HUES48 (cell line): ENCODE data around the gene AFAP1L2.

Source experiments
- H3K27ac ChIP-seq: one replicate; pipeline ENCODE4 v1.7.0; 2013; ENCODE audit warnings: low read depth, low read length, inconsistent platforms
- H3K27me3 ChIP-seq: 2 replicates; pipeline ENCODE4 v1.6.1; 2013; ENCODE audit warnings: mild to moderate bottlenecking, low read length; ENCODE audit not compliant: control insufficient read depth, insufficient read depth
- H3K36me3 ChIP-seq: 2 replicates; pipeline ENCODE4 v1.6.1; 2013; ENCODE audit warnings: low read length; ENCODE audit not compliant: control insufficient read depth, insufficient read depth
- H3K4me1 ChIP-seq: 2 replicates; pipeline ENCODE4 v1.6.1; 2013; ENCODE audit warnings: mild to moderate bottlenecking, low read length; ENCODE audit not compliant: control insufficient read depth, insufficient read depth
- H3K4me3 ChIP-seq: 2 replicates; pipeline ENCODE4 v1.5.1; 2013; ENCODE audit warnings: mild to moderate bottlenecking, low read depth, low read length
- H3K9ac ChIP-seq: 2 replicates; pipeline ENCODE4 v1.6.1; 2013; ENCODE audit warnings: mild to moderate bottlenecking, low read depth, low read length, moderate library complexity
- H3K9me3 ChIP-seq: 2 replicates; pipeline ENCODE4 v1.6.1; 2013; ENCODE audit warnings: low read length; ENCODE audit not compliant: control insufficient read depth, insufficient read depth

Gene AFAP1L2

GRCh38 chr10:114404171-114405010, at the start of gene AFAP1L2:
AFAP1L2 (minus strand) TSS chr10:114404502; CDS start chr10:114404455, 47 bp downstream.
- Histone ChIP-seq H3K36me3 (no peaks in the 10 kb centered on the region), H3K27me3 (peaks cover 59% of the 10 kb centered on the region), H3K27ac (no peak within 1 kb of the TSS), H3K4me1 (peaks cover 20% of the 10 kb centered on the region), H3K9me3 (no peaks in the 10 kb centered on the region), H3K9ac (no peak within 1 kb of the TSS), H3K4me3 (peak within 1 kb of the TSS; percentile 66)

GRCh38 chr10:114453576-114453975, 49.3 kb upstream of the AFAP1L2 start:
- peaks cover 7% of the 10 kb centered on the region for H3K4me1 ChIP-seq
- no peak overlapping the region for H3K4me3 ChIP-seq
- no peak overlapping the region for H3K9ac ChIP-seq
- H3K36me3 ChIP-seq, result no peaks in the 10 kb centered on the region
- H3K27me3 ChIP-seq, result no peaks in the 10 kb centered on the region
- no peaks in the 10 kb centered on the region for H3K9me3 ChIP-seq
- H3K27ac ChIP-seq, result no peak overlapping the region

DNA sequence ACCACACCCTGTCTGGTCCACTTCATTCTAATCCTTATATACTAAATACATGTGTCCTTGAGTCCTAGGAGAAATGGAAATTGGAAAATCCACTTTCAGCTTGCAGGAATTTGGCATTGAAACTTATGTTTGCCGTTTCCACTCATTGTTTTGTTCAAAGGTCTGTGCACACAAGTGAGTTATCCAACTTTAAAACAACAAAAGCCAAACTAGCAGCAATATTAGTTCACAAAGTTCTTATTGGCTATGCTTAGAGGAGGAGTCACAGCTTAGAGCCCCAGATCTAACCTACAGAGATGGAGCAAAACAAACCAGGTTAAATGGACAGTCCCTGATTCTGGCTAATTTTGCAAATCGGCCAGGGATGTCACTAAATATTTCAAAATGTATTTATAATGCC, 44.6 kb upstream of the AFAP1L2 start:
- no peak overlapping the region for H3K9ac ChIP-seq
- no peak overlapping the region for H3K27ac ChIP-seq
- H3K36me3 ChIP-seq, result no peaks in the 10 kb centered on the region; the same call in 1 of the 2 replicates

GRCh38 chr10:114445332-114445731, 41.0 kb upstream of the AFAP1L2 start:
- Histone ChIP-seq H3K9me3 (no peaks in the 10 kb centered on the region), H3K27ac (no peak overlapping the region), H3K4me3 (no peak overlapping the region), H3K27me3 (no peaks in the 10 kb centered on the region), H3K4me1 (peaks cover 7% of the 10 kb centered on the region), H3K9ac (no peak overlapping the region), H3K36me3 (peaks cover 6% of the 10 kb centered on the region; the same call in 1 of the 2 replicates)

More for the DNA sequence above, 44.6 kb upstream of the AFAP1L2 start:
- no peaks in the 10 kb centered on the region for H3K27me3 ChIP-seq
- no peaks in the 10 kb centered on the region for H3K9me3 ChIP-seq
- H3K4me1 ChIP-seq, result peaks cover 7% of the 10 kb centered on the region
- H3K4me3 ChIP-seq, result no peak overlapping the region

DNA sequence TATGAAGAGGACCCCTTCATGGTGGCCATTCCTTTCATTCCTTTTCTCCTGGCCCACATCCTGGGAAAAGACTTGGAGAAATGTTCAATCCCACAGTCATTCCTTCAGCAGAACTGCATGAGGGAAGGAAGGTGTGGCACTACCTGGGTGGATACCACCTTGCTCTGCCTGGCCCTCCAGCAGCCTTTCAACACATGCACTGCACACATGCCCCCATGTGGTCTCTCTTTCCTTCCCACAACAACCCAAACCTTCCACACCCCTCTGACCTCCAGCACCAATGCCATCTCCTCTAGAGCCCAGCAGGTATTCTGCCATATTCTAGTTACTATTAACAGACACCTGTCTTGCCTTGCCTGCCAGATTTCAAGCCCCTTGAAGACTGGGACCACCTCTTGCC, 40.5 kb upstream of the AFAP1L2 start:
- peaks cover 9% of the 10 kb centered on the region for H3K36me3 ChIP-seq
- H3K4me3 ChIP-seq, result no peak overlapping the region
- H3K27ac ChIP-seq, result no peak overlapping the region
- peaks cover 7% of the 10 kb centered on the region for H3K4me1 ChIP-seq
- no peak overlapping the region for H3K9ac ChIP-seq
- H3K27me3 ChIP-seq, result no peaks in the 10 kb centered on the region
- no peaks in the 10 kb centered on the region for H3K9me3 ChIP-seq

DNA sequence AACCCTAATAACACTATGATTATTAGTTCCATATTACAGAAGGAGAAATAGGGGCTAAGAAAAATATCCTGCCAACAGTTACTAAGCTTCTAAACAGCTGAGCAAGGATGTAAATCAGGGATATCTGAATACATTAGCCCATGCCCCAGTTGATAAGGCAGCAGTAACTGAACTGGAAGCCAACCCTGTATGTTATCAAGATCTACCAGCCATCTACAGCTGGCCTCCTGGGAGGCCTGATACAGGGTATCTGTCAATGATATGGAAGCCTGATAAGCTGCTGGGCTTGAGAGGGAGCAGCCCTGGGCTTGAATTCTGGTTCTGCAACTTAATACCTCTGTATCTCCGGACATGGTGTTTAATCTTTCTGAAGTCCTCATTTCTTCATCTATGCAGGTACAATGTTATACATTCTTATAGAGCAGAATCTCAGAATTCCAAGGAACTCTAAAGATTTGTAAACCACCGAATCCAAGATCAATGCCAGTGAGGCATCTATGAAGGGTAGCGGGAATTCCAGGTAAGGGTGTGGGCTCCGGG, 37.9 kb upstream of the AFAP1L2 start:
- H3K36me3 ChIP-seq, result peaks cover 27% of the 10 kb centered on the region
- no peaks in the 10 kb centered on the region for H3K27me3 ChIP-seq
- H3K4me1 ChIP-seq, result no peaks in the 10 kb centered on the region
- no peaks in the 10 kb centered on the region for H3K9me3 ChIP-seq
- no peak overlapping the region for H3K4me3 ChIP-seq
- no peak overlapping the region for H3K27ac ChIP-seq
- no peak overlapping the region for H3K9ac ChIP-seq

- Histone ChIP-seq H3K4me1 (no peaks in the 10 kb centered on the region), H3K36me3 (peaks cover 35% of the 10 kb centered on the region), H3K27me3 (no peaks in the 10 kb centered on the region), H3K9ac (no peak overlapping the region), H3K27ac (no peak overlapping the region), H3K4me3 (no peak overlapping the region), H3K9me3 (no peaks in the 10 kb centered on the region)
These were observed 36.8 kb upstream of the AFAP1L2 start for GRCh38 chr10:114441107-114441506.

DNA sequence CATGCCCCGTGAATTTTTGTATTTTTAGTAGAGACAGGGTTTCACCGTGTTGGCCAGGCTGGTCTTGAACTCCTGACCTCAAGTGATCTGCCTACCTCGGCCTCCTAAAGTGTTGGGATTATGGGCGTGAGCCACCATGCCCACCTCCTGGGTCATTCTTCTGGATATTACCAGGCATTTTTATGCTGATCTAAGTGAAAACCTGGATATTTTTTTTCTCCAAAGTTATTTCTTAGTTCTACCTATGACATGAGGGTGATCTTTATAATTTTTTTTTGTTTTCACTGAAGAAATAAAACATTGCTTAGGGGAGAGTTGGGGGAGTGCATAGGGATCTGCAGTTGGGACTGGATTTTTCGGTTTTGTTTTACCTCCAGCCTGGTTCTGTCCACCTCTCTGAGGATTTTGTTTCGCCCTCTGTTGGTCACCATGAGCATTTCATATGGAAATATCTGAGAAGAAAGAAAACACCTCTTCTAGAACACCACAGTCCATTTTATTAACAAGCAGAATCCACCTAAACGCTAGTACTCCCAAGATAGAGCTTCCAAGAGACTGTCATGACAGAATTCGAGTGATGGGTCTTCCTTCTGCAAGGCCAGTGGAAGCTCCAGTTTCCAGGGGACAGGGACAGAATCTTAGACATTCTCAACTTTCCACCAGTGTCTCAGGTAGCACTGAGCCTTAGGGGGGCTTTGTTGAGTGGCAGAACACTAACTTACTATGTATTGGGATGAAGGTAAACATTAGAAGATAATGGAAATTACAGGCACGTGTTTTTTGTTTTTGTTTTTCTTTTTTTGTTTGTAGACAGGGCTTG, 33.4 kb upstream of the AFAP1L2 start:
- Histone ChIP-seq H3K27me3 (no peaks in the 10 kb centered on the region), H3K4me1 (no peaks in the 10 kb centered on the region), H3K9ac (no peak overlapping the region), H3K4me3 (no peak overlapping the region), H3K9me3 (no peaks in the 10 kb centered on the region), H3K36me3 (peaks cover 49% of the 10 kb centered on the region), H3K27ac (no peak overlapping the region)

- Histone ChIP-seq H3K27me3 (no peaks in the 10 kb centered on the region), H3K4me1 (no peaks in the 10 kb centered on the region), H3K36me3 (peaks cover 49% of the 10 kb centered on the region), H3K9ac (no peak overlapping the region), H3K9me3 (no peaks in the 10 kb centered on the region), H3K4me3 (no peak overlapping the region), H3K27ac (no peak overlapping the region)
These were observed 32.6 kb upstream of the AFAP1L2 start for GRCh38 chr10:114436941-114437340.

GRCh38 chr10:114432566-114433093, 28.3 kb upstream of the AFAP1L2 start:
- Histone ChIP-seq H3K9me3 (no peaks in the 10 kb centered on the region), H3K9ac (no peak overlapping the region), H3K36me3 (peaks cover 22% of the 10 kb centered on the region), H3K27ac (no peak overlapping the region), H3K27me3 (no peaks in the 10 kb centered on the region), H3K4me1 (no peaks in the 10 kb centered on the region), H3K4me3 (no peak overlapping the region)
